ENCODE data around the gene KRTAP10-10. TPM values are rescaled to one million over a fixed set of nuclear protein-coding genes. Genes with fewer than 3 reads are reported as not detected.
"Not testable (repeated sequence)": the region's sequence is repeated elsewhere in the genome, so short reads cannot be mapped to it uniquely, and the experiment has no call there.

KRTAP10-10 gene
- total RNA-seq, 1 experiment from 2014 or later = not detected

GRCh38 chr21:44681861-44682579 lies 44.9 kb downstream of the KRTAP10-10 start, which contains the start of gene KRTAP12-1:
Gene KRTAP12-1, minus strand, starts transcription at chr21:44682163. Its CDS starts 40 bp downstream, at chr21:44682123.
- no peak for DNase-seq (ENCODE audit: low read depth in 1 of 2, low spot score in 2 of 2)
- H3K27me3 ChIP-seq (replicated peaks) = peaks cover 51% of the 10 kb centered on the region
- no peaks in the 10 kb centered on the region for H3K36me3 ChIP-seq
- H3K27ac ChIP-seq = no peak within 1 kb of the TSS
- no peaks in the 10 kb centered on the region; the same call in 1 of the 2 replicates for H3K9me3 ChIP-seq (replicated peaks)
- no peak within 1 kb of the TSS for H3K4me3 ChIP-seq
- H3K4me1 ChIP-seq (replicated peaks) = no peaks in the 10 kb centered on the region

- H3K36me3 ChIP-seq = no peaks in the 10 kb centered on the region
- no peaks in the 10 kb centered on the region for H3K4me1 ChIP-seq (replicated peaks)
- H3K9me3 ChIP-seq (replicated peaks) = no peaks in the 10 kb centered on the region; the same call in 1 of the 2 replicates
- no peak for DNase-seq (ENCODE audit: low read depth in 1 of 2, low spot score in 2 of 2)
- H3K27ac ChIP-seq = no peak overlapping the region
- H3K27me3 ChIP-seq (replicated peaks) = peaks cover 53% of the 10 kb centered on the region
- no peak overlapping the region for H3K4me3 ChIP-seq
Observed at GRCh38 chr21:44682580-44683151, 45.5 kb downstream of the KRTAP10-10 start.

- Histone ChIP-seq H3K4me1 (replicated peaks) (no peaks in the 10 kb centered on the region), H3K36me3 (no peaks in the 10 kb centered on the region), H3K27me3 (replicated peaks) (peaks cover 59% of the 10 kb centered on the region), H3K27ac (no peak overlapping the region), H3K4me3 (no peak overlapping the region), H3K9me3 (replicated peaks) (no peaks in the 10 kb centered on the region; the same call in 1 of the 2 replicates)
- DNase-seq (ENCODE audit: low read depth in 1 of 2, low spot score in 2 of 2) = no peak
Observed at GRCh38 chr21:44684077-44684476, 46.9 kb downstream of the KRTAP10-10 start.

- Histone ChIP-seq H3K9me3 (replicated peaks) (no peaks in the 10 kb centered on the region; the same call in 1 of the 2 replicates), H3K27me3 (replicated peaks) (peaks cover 59% of the 10 kb centered on the region), H3K27ac (no peak overlapping the region), H3K36me3 (no peaks in the 10 kb centered on the region), H3K4me3 (no peak overlapping the region), H3K4me1 (replicated peaks) (no peaks in the 10 kb centered on the region)
- no peak for DNase-seq (ENCODE audit: low read depth in 1 of 2, low spot score in 2 of 2)
Observed at GRCh38 chr21:44684483-44684882, 47.3 kb downstream of the KRTAP10-10 start.

- not testable (repeated sequence) for H3K4me3 ChIP-seq; DNase-seq (ENCODE audit: low read depth in 1 of 2, low spot score in 2 of 2); H3K27ac ChIP-seq; H3K4me1 ChIP-seq (replicated peaks); H3K36me3 ChIP-seq; H3K9me3 ChIP-seq (replicated peaks)
- peaks cover 59% of the 10 kb centered on the region for H3K27me3 ChIP-seq (replicated peaks)
Observed at GRCh38 chr21:44685050-44685449, 47.9 kb downstream of the KRTAP10-10 start.

GRCh38 chr21:44686000-44686781 lies 49.0 kb downstream of the KRTAP10-10 start:
- Histone ChIP-seq H3K27ac (no peak overlapping the region), H3K4me3 (no peak overlapping the region), H3K36me3 (no peaks in the 10 kb centered on the region), H3K9me3 (replicated peaks) (no peaks in the 10 kb centered on the region; the same call in 1 of the 2 replicates), H3K27me3 (replicated peaks) (peaks cover 54% of the 10 kb centered on the region), H3K4me1 (replicated peaks) (no peaks in the 10 kb centered on the region)
- DNase-seq (ENCODE audit: low read depth in 1 of 2, low spot score in 2 of 2) = no peak

- Histone ChIP-seq H3K9me3 (replicated peaks) (no peaks in the 10 kb centered on the region; the same call in 1 of the 2 replicates), H3K4me1 (replicated peaks) (no peaks in the 10 kb centered on the region), H3K27ac (no peak overlapping the region), H3K36me3 (no peaks in the 10 kb centered on the region), H3K4me3 (no peak overlapping the region), H3K27me3 (replicated peaks) (peaks cover 54% of the 10 kb centered on the region)
- DNase-seq (ENCODE audit: low read depth in 1 of 2, low spot score in 2 of 2) = no peak
Observed at GRCh38 chr21:44686843-44687561, 49.8 kb downstream of the KRTAP10-10 start.

GRCh38 chr21:44687671-44688070 lies 50.5 kb downstream of the KRTAP10-10 start:
- Histone ChIP-seq H3K27ac (no peak overlapping the region), H3K9me3 (replicated peaks) (no peaks in the 10 kb centered on the region; the same call in 1 of the 2 replicates), H3K4me3 (no peak overlapping the region), H3K4me1 (replicated peaks) (no peaks in the 10 kb centered on the region), H3K36me3 (no peaks in the 10 kb centered on the region), H3K27me3 (replicated peaks) (peaks cover 50% of the 10 kb centered on the region)
- no peak for DNase-seq (ENCODE audit: low read depth in 1 of 2, low spot score in 2 of 2)

Other genes with a start within 250 kb of the KRTAP10-10 start
- 1.6 and 3.0 TPM in 2 replicates for gene LRRC3, start 181.8 kb upstream of the KRTAP10-10 start, total RNA-seq (2014; rRNA removed; shearing (Covaris generic))
- gene KRTAP10-1, start 97.2 kb upstream of the KRTAP10-10 start, total RNA-seq (2014; rRNA removed; shearing (Covaris generic)) = not detected in 2 replicates
- gene KRTAP10-2, start 85.9 kb upstream of the KRTAP10-10 start, total RNA-seq (2014; rRNA removed; shearing (Covaris generic)) = not detected in 2 replicates
- gene KRTAP10-3, start 78.6 kb upstream of the KRTAP10-10 start, total RNA-seq (2014; rRNA removed; shearing (Covaris generic)) = not detected in 2 replicates
- not detected in 2 replicates for gene KRTAP10-4, start 63.6 kb upstream of the KRTAP10-10 start, total RNA-seq (2014; rRNA removed; shearing (Covaris generic))
- not detected in 2 replicates for gene KRTAP10-5, start 56.8 kb upstream of the KRTAP10-10 start, total RNA-seq (2014; rRNA removed; shearing (Covaris generic))
- not detected in 2 replicates for gene KRTAP10-6, start 44.9 kb upstream of the KRTAP10-10 start, total RNA-seq (2014; rRNA removed; shearing (Covaris generic))
- gene KRTAP10-7, start 36.8 kb upstream of the KRTAP10-10 start, total RNA-seq (2014; rRNA removed; shearing (Covaris generic)) = not detected in 2 replicates
- gene KRTAP10-8, start 25.3 kb upstream of the KRTAP10-10 start, total RNA-seq (2014; rRNA removed; shearing (Covaris generic)) = not detected in 2 replicates
- gene KRTAP10-9, start 10.3 kb upstream of the KRTAP10-10 start, total RNA-seq (2014; rRNA removed; shearing (Covaris generic)) = not detected in 2 replicates
- not detected in 2 replicates for gene KRTAP10-11, start 9.1 kb downstream of the KRTAP10-10 start, total RNA-seq (2014; rRNA removed; shearing (Covaris generic))
- gene KRTAP12-4, start 17.3 kb downstream of the KRTAP10-10 start, total RNA-seq (2014; rRNA removed; shearing (Covaris generic)) = not detected in 2 replicates
- not detected in 2 replicates for gene KRTAP12-3, start 20.6 kb downstream of the KRTAP10-10 start, total RNA-seq (2014; rRNA removed; shearing (Covaris generic))
- not detected in 2 replicates for gene KRTAP12-2, start 29.6 kb downstream of the KRTAP10-10 start, total RNA-seq (2014; rRNA removed; shearing (Covaris generic))
- gene KRTAP12-1, start 44.8 kb downstream of the KRTAP10-10 start, total RNA-seq (2014; rRNA removed; shearing (Covaris generic)) = not detected in 2 replicates
- not detected in 2 replicates for gene KRTAP10-12, start 59.8 kb downstream of the KRTAP10-10 start, total RNA-seq (2014; rRNA removed; shearing (Covaris generic))
- gene TSPEAR, start 74.2 kb downstream of the KRTAP10-10 start, total RNA-seq (2014; rRNA removed; shearing (Covaris generic)) = not detected in 2 replicates
- gene UBE2G2, start 164.5 kb downstream of the KRTAP10-10 start, total RNA-seq (2014; rRNA removed; shearing (Covaris generic)) = 74.7 and 110 TPM in 2 replicates
- 137 and 173 TPM in 2 replicates for gene SUMO3, start 180.7 kb downstream of the KRTAP10-10 start, total RNA-seq (2014; rRNA removed; shearing (Covaris generic))
- gene PTTG1IP, start 236.3 kb downstream of the KRTAP10-10 start, total RNA-seq (2014; rRNA removed; shearing (Covaris generic)) = 403 and 590 TPM in 2 replicates